Nephron progenitor cell (in vitro differentiated cells): ENCODE data around the gene PPM1N.
"Not testable (repeated sequence)": the region's sequence is repeated elsewhere in the genome, so short reads cannot be mapped to it uniquely, and the experiment has no call there.

ENCODE experiments used
- DNase-seq: peaks from one replicate; pipeline ENCODE4 v3.0.0; 2021
- H3K27ac Mint-ChIP-seq: 2 replicates; pipeline ENCODE4 v1.8.0; 2021; ENCODE audit warnings: mild to moderate bottlenecking, moderate library complexity, mixed read lengths
- H3K27me3 Mint-ChIP-seq: 2 replicates; pipeline ENCODE4 v1.8.0; 2021; ENCODE audit warnings: mild to moderate bottlenecking, low read depth, mixed read lengths; ENCODE audit not compliant: poor library complexity
- H3K36me3 Mint-ChIP-seq: 2 replicates; pipeline ENCODE4 v1.8.0; 2021; ENCODE audit warnings: low read depth, mixed read lengths
- H3K4me1 Mint-ChIP-seq: 2 replicates; pipeline ENCODE4 v1.8.0; 2021; ENCODE audit warnings: mixed read lengths
- H3K4me3 Mint-ChIP-seq: 2 replicates; pipeline ENCODE4 v1.8.0; 2021; ENCODE audit warnings: mild to moderate bottlenecking, moderate library complexity, mixed read lengths
- H3K9me3 Mint-ChIP-seq: 2 replicates; pipeline ENCODE4 v1.8.0; 2021; ENCODE audit warnings: mild to moderate bottlenecking, moderate library complexity, mixed read lengths
- CTCF ChIP-seq: fragments of 200-600 bp; sonication (generic); IDR thresholded peaks from 2 replicates; pipeline ENCODE4 v1.5.0; 2021; ENCODE audit warnings: antibody characterized with exemption

Gene PPM1N

GRCh38 chr19:45508417-45508860, 10.2 kb downstream of the PPM1N start:
- Mint-ChIP-seq H3K4me1 (peaks cover 22% of the 10 kb centered on the region), H3K36me3 (peaks cover 4% of the 10 kb centered on the region), H3K9me3 (no peaks in the 10 kb centered on the region), H3K4me3 (peak overlapping the region; percentile 90), H3K27me3 (peaks cover 3% of the 10 kb centered on the region), H3K27ac (no peak overlapping the region)
- peak; percentile 62 for DNase-seq
- no peak for TF ChIP-seq CTCF

GRCh38 chr19:45508861-45509691, 10.8 kb downstream of the PPM1N start:
- peaks cover 3% of the 10 kb centered on the region for H3K27me3 Mint-ChIP-seq
- H3K27ac Mint-ChIP-seq: peak overlapping the region; percentile 72
- H3K4me1 Mint-ChIP-seq: peaks cover 23% of the 10 kb centered on the region
- H3K4me3 Mint-ChIP-seq: peak overlapping the region; percentile 90
- DNase-seq: peak; percentile 66
- no peak for TF ChIP-seq CTCF
- peaks cover 4% of the 10 kb centered on the region for H3K36me3 Mint-ChIP-seq
- no peaks in the 10 kb centered on the region for H3K9me3 Mint-ChIP-seq

- Mint-ChIP-seq H3K9me3 (no peaks in the 10 kb centered on the region), H3K27ac (peak overlapping the region; percentile 67), H3K4me1 (peaks cover 24% of the 10 kb centered on the region), H3K36me3 (peaks cover 4% of the 10 kb centered on the region), H3K4me3 (peak overlapping the region; percentile 90), H3K27me3 (peaks cover 3% of the 10 kb centered on the region)
- no peak for TF ChIP-seq CTCF
- no peak for DNase-seq
Measured at GRCh38 chr19:45509692-45510015, 11.4 kb downstream of the PPM1N start.

DNA sequence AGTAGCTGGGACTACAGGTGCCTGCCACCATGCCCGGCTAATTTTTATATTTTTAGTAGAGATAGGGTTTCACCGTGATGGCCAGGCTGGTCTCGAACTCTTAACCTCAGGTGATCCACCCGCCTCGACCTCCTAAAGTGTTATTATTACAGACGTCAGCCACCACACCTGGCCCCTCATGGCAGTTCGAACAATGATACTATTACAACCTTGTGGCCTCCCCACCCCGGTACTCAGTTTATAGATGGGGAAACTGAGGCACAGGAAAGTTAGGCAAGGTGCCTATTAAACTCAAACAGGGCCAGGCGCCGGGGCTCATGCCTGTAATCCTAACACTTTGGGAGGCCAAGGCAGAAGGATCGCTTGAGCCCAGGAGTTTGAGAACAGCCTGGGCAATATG, 12.1 kb downstream of the PPM1N start:
- H3K27me3 Mint-ChIP-seq, H3K27ac Mint-ChIP-seq: not testable (repeated sequence)

DNA sequence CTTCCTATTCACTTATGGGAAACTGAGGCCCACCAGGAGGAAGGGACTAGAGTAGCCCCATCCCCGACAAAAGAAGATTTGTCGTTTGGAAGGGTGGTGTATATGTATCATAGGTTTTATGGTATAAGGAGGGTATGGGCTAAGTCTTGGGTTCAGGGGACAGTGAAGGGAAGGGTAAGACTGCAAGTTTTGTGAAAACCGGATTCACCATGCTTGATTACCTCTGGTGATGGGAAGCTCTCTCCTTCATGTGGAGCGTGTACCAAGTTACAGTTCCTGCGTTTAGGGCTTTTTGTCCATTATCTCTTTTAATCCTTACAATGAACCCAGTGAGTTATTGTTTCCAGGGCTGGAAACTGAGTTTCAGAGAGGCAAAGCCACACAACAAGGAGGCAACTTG, 12.8 kb downstream of the PPM1N start:
- DNase-seq: no peak
- H3K36me3 Mint-ChIP-seq: peaks cover 4% of the 10 kb centered on the region
- H3K9me3 Mint-ChIP-seq: no peaks in the 10 kb centered on the region
- peaks cover 24% of the 10 kb centered on the region for H3K4me1 Mint-ChIP-seq
- no peak overlapping the region for H3K27ac Mint-ChIP-seq
- TF ChIP-seq CTCF: no peak
- H3K4me3 Mint-ChIP-seq: no peak overlapping the region
- H3K27me3 Mint-ChIP-seq: no peaks in the 10 kb centered on the region

More for the DNA sequence above, 12.1 kb downstream of the PPM1N start:
- Mint-ChIP-seq H3K4me1 (peaks cover 24% of the 10 kb centered on the region), H3K4me3 (peak overlapping the region; percentile 90)
- not testable (repeated sequence) for DNase-seq, H3K9me3 Mint-ChIP-seq, H3K36me3 Mint-ChIP-seq

GRCh38 chr19:45512881-45513483, 14.7 kb downstream of the PPM1N start:
- no peaks in the 10 kb centered on the region for H3K9me3 Mint-ChIP-seq
- peaks cover 11% of the 10 kb centered on the region for H3K36me3 Mint-ChIP-seq
- peaks cover 30% of the 10 kb centered on the region for H3K4me1 Mint-ChIP-seq
- TF ChIP-seq CTCF: no peak
- no peak overlapping the region for H3K4me3 Mint-ChIP-seq
- no peak for DNase-seq
- no peaks in the 10 kb centered on the region for H3K27me3 Mint-ChIP-seq
- H3K27ac Mint-ChIP-seq: peak overlapping the region; percentile 51
